Liver (tissue), 3 donors: Measurements from ENCODE around the gene TXLNA.

Experiments
- EGR1 ChIP-seq, 2 donors: IDR thresholded peaks; 2 replicates each; pipeline ENCODE4 v1.6.1; 2016 to 2018; ENCODE audit warnings: antibody characterized with exemption in 2 of 2, low read depth in 2 of 2
- FOXA1 ChIP-seq: IDR thresholded peaks from 2 replicates; pipeline ENCODE4 v1.6.1; 2016; ENCODE audit warnings: antibody characterized with exemption
- FOXA2 ChIP-seq: IDR thresholded peaks from 2 replicates; pipeline ENCODE4 v1.6.1; 2016; ENCODE audit warnings: antibody characterized with exemption
- GABPA ChIP-seq, 2 donors: IDR thresholded peaks in 1 of 2; conservative IDR thresholded peaks in 1 of 2; 2 replicates each; pipeline ENCODE4 v1.6.1; 2016; ENCODE audit warnings: antibody characterized with exemption in 2 of 2, mild to moderate bottlenecking in 1 of 2, moderate library complexity in 1 of 2
- HNF4A ChIP-seq, 2 donors: conservative IDR thresholded peaks; 2 replicates each; pipeline ENCODE4 v1.6.1; 2016; ENCODE audit warnings: antibody characterized with exemption in 2 of 2, mild to moderate bottlenecking in 2 of 2
- JUND ChIP-seq, 2 donors: IDR thresholded peaks; 2 replicates each; pipeline ENCODE4 v1.6.1; 2016; ENCODE audit warnings: antibody characterized with exemption in 2 of 2
- RAD21 ChIP-seq, 2 donors: IDR thresholded peaks; 2 replicates each; pipeline ENCODE4 v1.6.1; 2016; ENCODE audit warnings: antibody characterized with exemption in 2 of 2, mild to moderate bottlenecking in 2 of 2
- RXRA ChIP-seq, 2 donors: IDR thresholded peaks; 2 replicates each; pipeline ENCODE4 v1.6.1; 2017 to 2018; ENCODE audit warnings: antibody characterized with exemption in 2 of 2, mild to moderate bottlenecking in 1 of 2
- SP1 ChIP-seq: IDR thresholded peaks from 2 replicates; pipeline ENCODE4 v1.6.1; 2018; ENCODE audit warnings: antibody characterized with exemption, mild to moderate bottlenecking
- TF ChIP-seq, protein P1 (sequence below): fragments of 150-350 bp; IDR thresholded peaks from 2 replicates; pipeline ENCODE4 v1.5.1; 2017; ENCODE audit warnings: improper control_type of control experiment, low read depth, low read length; ENCODE audit not compliant: missing input control
- TF ChIP-seq, protein P2 (sequence below): IDR thresholded peaks from 2 replicates; pipeline ENCODE4 v1.6.1; 2016; ENCODE audit warnings: antibody characterized with exemption
- TF ChIP-seq, protein P3 (sequence below): IDR thresholded peaks from 2 replicates; pipeline ENCODE4 v1.6.1; 2016; ENCODE audit warnings: antibody characterized with exemption, mild to moderate bottlenecking
- donor health status: healthy.
- donor health status: healthy.

DNA sequence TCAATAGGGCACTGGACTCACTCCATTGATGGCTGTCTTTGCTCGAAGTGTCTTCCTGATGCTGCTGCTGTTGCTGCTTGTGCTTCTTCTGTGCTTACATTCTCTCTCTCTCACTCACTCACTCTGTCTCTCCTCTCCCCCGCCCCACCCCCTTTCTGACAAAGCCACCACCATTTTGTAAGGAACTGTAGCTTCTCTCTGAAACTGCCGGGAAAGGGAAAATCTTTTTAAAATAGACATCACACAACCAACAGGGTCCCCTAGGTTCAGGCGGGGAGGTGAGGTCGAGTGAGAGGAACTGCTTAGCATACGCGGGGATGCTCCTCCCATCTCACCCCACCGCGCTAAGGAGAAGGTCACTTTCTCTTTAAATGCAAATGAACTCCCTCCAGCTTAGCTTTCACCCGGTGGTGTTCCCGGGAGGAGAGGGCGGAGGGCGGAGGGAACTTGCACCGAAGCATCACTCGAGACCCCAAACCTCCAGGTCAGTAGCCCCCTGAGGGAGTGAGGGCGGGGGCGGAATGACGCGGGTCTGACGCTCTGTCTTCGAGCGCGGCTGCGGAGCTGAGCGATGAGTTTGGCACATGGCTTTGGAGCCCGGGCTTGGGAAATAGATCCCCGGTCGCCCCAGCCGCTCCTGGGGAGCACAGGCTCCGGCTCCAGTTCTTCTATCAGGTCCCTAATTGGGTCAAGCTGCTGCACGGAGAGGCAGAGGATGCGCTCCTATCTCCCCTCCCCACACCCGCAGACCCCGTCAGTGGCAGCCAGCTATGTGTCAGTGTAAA lies 20.9 kb downstream of the TXLNA start, which contains the start of gene CCDC28B:
- no peak for TF ChIP-seq FOXA2
- TF ChIP-seq, protein P1, sequence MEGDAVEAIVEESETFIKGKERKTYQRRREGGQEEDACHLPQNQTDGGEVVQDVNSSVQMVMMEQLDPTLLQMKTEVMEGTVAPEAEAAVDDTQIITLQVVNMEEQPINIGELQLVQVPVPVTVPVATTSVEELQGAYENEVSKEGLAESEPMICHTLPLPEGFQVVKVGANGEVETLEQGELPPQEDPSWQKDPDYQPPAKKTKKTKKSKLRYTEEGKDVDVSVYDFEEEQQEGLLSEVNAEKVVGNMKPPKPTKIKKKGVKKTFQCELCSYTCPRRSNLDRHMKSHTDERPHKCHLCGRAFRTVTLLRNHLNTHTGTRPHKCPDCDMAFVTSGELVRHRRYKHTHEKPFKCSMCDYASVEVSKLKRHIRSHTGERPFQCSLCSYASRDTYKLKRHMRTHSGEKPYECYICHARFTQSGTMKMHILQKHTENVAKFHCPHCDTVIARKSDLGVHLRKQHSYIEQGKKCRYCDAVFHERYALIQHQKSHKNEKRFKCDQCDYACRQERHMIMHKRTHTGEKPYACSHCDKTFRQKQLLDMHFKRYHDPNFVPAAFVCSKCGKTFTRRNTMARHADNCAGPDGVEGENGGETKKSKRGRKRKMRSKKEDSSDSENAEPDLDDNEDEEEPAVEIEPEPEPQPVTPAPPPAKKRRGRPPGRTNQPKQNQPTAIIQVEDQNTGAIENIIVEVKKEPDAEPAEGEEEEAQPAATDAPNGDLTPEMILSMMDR = no peak
- TF ChIP-seq, protein P2, sequence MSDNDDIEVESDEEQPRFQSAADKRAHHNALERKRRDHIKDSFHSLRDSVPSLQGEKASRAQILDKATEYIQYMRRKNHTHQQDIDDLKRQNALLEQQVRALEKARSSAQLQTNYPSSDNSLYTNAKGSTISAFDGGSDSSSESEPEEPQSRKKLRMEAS = peak; percentile 44
- no peak for TF ChIP-seq EGR1 (IDR thresholded peaks at IDR 0.05; ENCODE audit: low read depth in 2 of 2)
- no peak for TF ChIP-seq RXRA (IDR thresholded peaks at IDR 0.05)
- TF ChIP-seq JUND (IDR thresholded peaks at IDR 0.05) = no peak
- no peak for TF ChIP-seq FOXA1
- no peak for TF ChIP-seq SP1
- TF ChIP-seq, protein P3, sequence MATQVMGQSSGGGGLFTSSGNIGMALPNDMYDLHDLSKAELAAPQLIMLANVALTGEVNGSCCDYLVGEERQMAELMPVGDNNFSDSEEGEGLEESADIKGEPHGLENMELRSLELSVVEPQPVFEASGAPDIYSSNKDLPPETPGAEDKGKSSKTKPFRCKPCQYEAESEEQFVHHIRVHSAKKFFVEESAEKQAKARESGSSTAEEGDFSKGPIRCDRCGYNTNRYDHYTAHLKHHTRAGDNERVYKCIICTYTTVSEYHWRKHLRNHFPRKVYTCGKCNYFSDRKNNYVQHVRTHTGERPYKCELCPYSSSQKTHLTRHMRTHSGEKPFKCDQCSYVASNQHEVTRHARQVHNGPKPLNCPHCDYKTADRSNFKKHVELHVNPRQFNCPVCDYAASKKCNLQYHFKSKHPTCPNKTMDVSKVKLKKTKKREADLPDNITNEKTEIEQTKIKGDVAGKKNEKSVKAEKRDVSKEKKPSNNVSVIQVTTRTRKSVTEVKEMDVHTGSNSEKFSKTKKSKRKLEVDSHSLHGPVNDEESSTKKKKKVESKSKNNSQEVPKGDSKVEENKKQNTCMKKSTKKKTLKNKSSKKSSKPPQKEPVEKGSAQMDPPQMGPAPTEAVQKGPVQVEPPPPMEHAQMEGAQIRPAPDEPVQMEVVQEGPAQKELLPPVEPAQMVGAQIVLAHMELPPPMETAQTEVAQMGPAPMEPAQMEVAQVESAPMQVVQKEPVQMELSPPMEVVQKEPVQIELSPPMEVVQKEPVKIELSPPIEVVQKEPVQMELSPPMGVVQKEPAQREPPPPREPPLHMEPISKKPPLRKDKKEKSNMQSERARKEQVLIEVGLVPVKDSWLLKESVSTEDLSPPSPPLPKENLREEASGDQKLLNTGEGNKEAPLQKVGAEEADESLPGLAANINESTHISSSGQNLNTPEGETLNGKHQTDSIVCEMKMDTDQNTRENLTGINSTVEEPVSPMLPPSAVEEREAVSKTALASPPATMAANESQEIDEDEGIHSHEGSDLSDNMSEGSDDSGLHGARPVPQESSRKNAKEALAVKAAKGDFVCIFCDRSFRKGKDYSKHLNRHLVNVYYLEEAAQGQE = no peak
- no peak for TF ChIP-seq RAD21 (IDR thresholded peaks at IDR 0.05)
- no peak for TF ChIP-seq GABPA (IDR thresholded peaks at IDR 0.05 in 1 of 2, conservative IDR thresholded peaks at IDR 0.05 in 1 of 2)
- no peak for TF ChIP-seq HNF4A (conservative IDR thresholded peaks at IDR 0.05)
